SH-SY5Y (cell line): ENCODE measurements around the gene VEGFC.

Experiments used
- GATA2 ChIP-seq: IDR thresholded peaks from 2 replicates; pipeline ENCODE4 v1.6.1; 2011; ENCODE audit warnings: mild to moderate bottlenecking, low read depth, low read length
- GATA3 ChIP-seq: IDR thresholded peaks from 2 replicates; pipeline ENCODE4 v1.6.1; 2011; ENCODE audit warnings: low read depth, mild to moderate bottlenecking, low read length, moderate library complexity

DNA sequence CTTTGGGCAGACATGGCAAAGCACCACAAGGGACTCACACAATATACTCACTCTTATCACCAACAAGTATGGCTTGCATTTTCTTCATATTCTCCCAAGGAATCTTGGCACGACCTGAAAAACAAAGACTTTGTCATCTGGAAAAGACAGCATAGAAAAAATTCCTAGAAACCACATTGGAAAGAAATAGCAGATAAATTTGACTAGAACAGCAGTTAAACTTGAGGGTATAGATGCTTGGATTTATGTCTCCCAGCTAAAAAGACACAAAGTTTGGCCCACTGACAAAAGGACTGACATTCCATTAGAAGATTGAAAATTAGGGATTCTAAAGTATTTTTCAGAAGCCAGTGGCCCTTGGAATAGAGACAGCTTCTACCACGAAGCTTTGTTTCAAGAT is 6.9 kb upstream of the VEGFC start:
- no peak for TF ChIP-seq GATA2
- TF ChIP-seq GATA3, result no peak
